K562 (cell line): ENCODE data around the gene CDC42BPB. TPM values are rescaled to one million over a fixed set of nuclear protein-coding genes. Genes with fewer than 3 reads are reported as not detected.

ENCODE experiments used
- ATAC-seq: fragments of 200-7000 bp; cut with Tn5 transposase; 3 replicates; pipeline ENCODE4 v1.9.1; 2020; ENCODE audit warnings: moderate library complexity
- BruUV-seq: library from RNA; stranded (reverse); fragments of 400-500 nt; replicated peaks from 2 replicates; lab custom pipeline; 2021; lab: Mats Ljungman, UMichigan
- CTCF ChIA-PET: fragments of 300-600 bp; formaldehyde crosslinking; extraction: SDS; loops from one replicate; lab custom pipeline; 2021; ENCODE audit warnings: low intra/inter-chr PET ratio; lab: Yijun Ruan, JAX
- POLR2A ChIA-PET: fragments of 300-600, 350-650 bp; sonication (Branson Sonifier 250); formaldehyde crosslinking; extraction: SDS; loops from one replicate; lab custom pipeline; 2021; ENCODE audit warnings: antibody characterized with exemption, inconsistent platforms; lab: Yijun Ruan, JAX
- DNase-seq, 4 experiments: peaks; one replicate each; pipeline versions ENCODE4 v3.0.0 to v3.0.0-alpha.2; 2011 to 2018; ENCODE audit warnings: low spot score in 3 of 4, mixed read lengths in 3 of 4; ENCODE audit errors: extremely low read depth in 1 of 4
- FAIRE-seq: peaks from 2 replicates; lab custom pipeline; 2011; peaks lifted over from hg19 to GRCh38; lab: Jason Lieb, UNC
- H2AFZ ChIP-seq: 2 replicates; pipeline ENCODE4 v1.6.0; 2011; ENCODE audit warnings: low read depth, low read length, control low read depth, inconsistent platforms
- H3K27ac ChIP-seq: fragments of 200-600 bp; 3 replicates; pipeline ENCODE4 v1.8.0; 2011; ENCODE audit warnings: low read depth, mild to moderate bottlenecking, control low read depth, inconsistent platforms, low read length, moderate library complexity, mixed read lengths; ENCODE audit errors: extremely low read depth
- H3K27me3 ChIP-seq, 2 experiments: fragments of 300-600 bp in 1 of 2; 2 replicates in 1 of 2; 3 replicates in 1 of 2; pipeline versions ENCODE4 v1.6.0 to v1.8.0; 2011; ENCODE audit warnings: inconsistent platforms in 2 of 2, low read length in 2 of 2, mild to moderate bottlenecking in 1 of 2, mixed read lengths in 1 of 2, moderate library complexity in 1 of 2; ENCODE audit not compliant: control insufficient read depth in 2 of 2, insufficient read depth in 2 of 2
- H3K36me3 ChIP-seq: fragments of 300-600 bp; 3 replicates; pipeline ENCODE4 v1.8.0; 2011; ENCODE audit warnings: mild to moderate bottlenecking, low read length, inconsistent platforms; ENCODE audit not compliant: control insufficient read depth, insufficient read depth
- H3K4me1 ChIP-seq, 2 experiments: fragments of 200-600 bp in 1 of 2; replicated peaks in 1 of 2; 2 replicates in 1 of 2; 3 replicates in 1 of 2; pipeline versions ENCODE4 v1.5.1 to v1.8.0; 2011; ENCODE audit warnings: inconsistent platforms in 2 of 2, low read length in 2 of 2, mild to moderate bottlenecking in 1 of 2, mixed read lengths in 1 of 2, moderate library complexity in 1 of 2; ENCODE audit not compliant: control insufficient read depth in 2 of 2, insufficient read depth in 2 of 2
- H3K4me2 ChIP-seq: 2 replicates; pipeline ENCODE4 v1.6.1; 2011; ENCODE audit warnings: low read length, control low read depth, inconsistent platforms, mixed read lengths; ENCODE audit not compliant: insufficient read depth
- H3K4me3 ChIP-seq: fragments of 200-600 bp; sonication (generic), shearing (Covaris generic); 2 replicates; pipeline ENCODE4 v1.5.1; 2016; ENCODE audit warnings: control low read depth, inconsistent platforms
- H3K79me2 ChIP-seq: fragments of 200-600 bp; 3 replicates; pipeline ENCODE4 v1.8.0; 2011; ENCODE audit warnings: low read length, inconsistent platforms; ENCODE audit not compliant: control insufficient read depth, insufficient read depth
- H3K9ac ChIP-seq, 2 experiments: 2 replicates each; pipeline versions ENCODE4 v1.6.0 to v1.6.1; 2011; ENCODE audit warnings: low read depth in 2 of 2, low read length in 2 of 2, control low read depth in 1 of 2, inconsistent platforms in 1 of 2, mild to moderate bottlenecking in 1 of 2, mixed read lengths in 1 of 2; ENCODE audit not compliant: insufficient read depth in 1 of 2
- H3K9me1 ChIP-seq: one replicate; pipeline ENCODE4 v1.6.0; 2011; ENCODE audit warnings: inconsistent platforms, mild to moderate bottlenecking, low read length, moderate library complexity; ENCODE audit not compliant: control insufficient read depth, insufficient read depth
- H3K9me3 ChIP-seq: replicated peaks from 2 replicates; pipeline ENCODE4 v1.5.1; 2011; ENCODE audit warnings: low read depth, low read length, inconsistent platforms; ENCODE audit not compliant: control insufficient read depth, insufficient read depth
- H4K20me1 ChIP-seq: replicated peaks from 2 replicates; pipeline ENCODE4 v1.6.1; 2011; ENCODE audit warnings: low read length, inconsistent platforms, mixed read lengths; ENCODE audit not compliant: control insufficient read depth, insufficient read depth
- SIX5 ChIP-seq, 2 experiments: IDR thresholded peaks; 2 replicates each; pipeline ENCODE4 v1.6.1; 2011; ENCODE audit warnings: low read length in 2 of 2, borderline replicate concordance in 1 of 2, low read depth in 1 of 2, mild to moderate bottlenecking in 1 of 2, moderate library complexity in 1 of 2; ENCODE audit not compliant: insufficient read depth in 1 of 2
- SPI1 ChIP-seq: IDR thresholded peaks from 2 replicates; pipeline ENCODE4 v1.6.1; 2011; ENCODE audit warnings: low read depth, low read length, control low read depth, borderline replicate concordance
- WGBS: fragments of 100-300 bp; shearing (Covaris generic); methylation state at CpG from one replicate; pipeline ENCODE4 v1.1.6; 2016; ENCODE audit warnings: low coverage, mixed read lengths; ENCODE audit not compliant: insufficient coverage; ENCODE audit errors: missing lambda C conversion rate; 5-methylcytosine and 5-hydroxymethylcytosine counted together
- in situ Hi-C: fragments of 300-500 bp; cut with MboI; formaldehyde crosslinking; loops from 4 replicates; pipeline ENCODE4 v1.15.0; 2018; ENCODE audit warnings: inconsistent platforms, mixed read lengths
- intact Hi-C: fragments of 100-400 bp; cut with micrococcal nuclease; formaldehyde crosslinking; loops from 2 replicates; pipeline ENCODE4 v1.14.2; 2022
- polyA plus RNA-seq, 8 experiments: library from polyadenylated mRNA; depleted of rRNA in 4 of 8; stranded (reverse) in 5 of 8; unstranded in 3 of 8; fragments of >200 nt; fragmentation: Nextera tagmentation in 2 of 8; fragmentation: Illumina TruSeq in 1 of 8; extraction: Ambion mirVana in 2 of 8; extraction: Trizol in 1 of 8; gene quantifications; 2 replicates each; pipeline versions ENCODE4 v1.2.1 to v1.2.3, GENCODE V29; 2011 to 2014; ENCODE audit warnings: inconsistent platforms in 1 of 8, missing spikeins in 1 of 8
- total RNA-seq, 7 experiments: library from RNA; depleted of rRNA in 6 of 7; stranded (reverse); fragments of >200 nt in 6 of 7; fragmentation: Illumina TruSeq in 2 of 7; extraction: Trizol in 2 of 7; gene quantifications; 2 replicates each; pipeline versions ENCODE4 v1.2.1 to v1.2.3, GENCODE V29; 2011 to 2021; ENCODE audit warnings: low replicate concordance in 1 of 7

The CDC42BPB gene
- total and polyA plus RNA-seq, 9 of the 15 experiments (the other 6 are each of a cell fraction or from before 2014, with no cell fraction given) = 0.07 to 24.3 (median 12.6) TPM

DNA sequence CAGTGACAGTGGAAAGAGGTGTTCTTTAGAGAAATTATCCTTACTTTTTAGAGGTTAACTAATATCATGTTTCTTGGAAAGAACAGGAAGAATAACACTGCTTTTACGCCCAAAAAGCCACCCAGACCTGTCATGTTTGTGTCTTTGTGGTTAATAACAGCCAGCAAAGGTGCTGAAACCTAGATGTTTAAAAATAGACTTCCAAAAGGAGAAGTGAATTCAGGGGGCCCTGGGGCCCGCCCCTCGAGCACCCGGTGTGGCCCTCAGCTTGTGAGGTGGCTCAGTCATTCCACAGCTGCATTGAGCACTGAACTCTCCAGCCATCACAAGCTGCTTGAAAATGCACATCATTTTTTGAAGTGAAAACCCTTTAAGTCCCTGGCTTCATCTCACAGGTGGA is 155.7 kb downstream of the CDC42BPB start:
- Histone ChIP-seq H3K4me2 (no peak overlapping the region), H3K9ac (0 out of 4 replicates have a peak overlapping the region, but pooled peaks of 1 of the 2 experiments have one; percentile 48), H3K27me3 (no peaks in the 10 kb centered on the region), H2AFZ (no peak overlapping the region), H3K36me3 (peaks cover 14% of the 10 kb centered on the region; the same call in 1 of the 3 replicates), H3K79me2 (no peaks in the 10 kb centered on the region), H3K4me1 (peaks cover 0 to 5% of the 10 kb centered on the region in 2 experiments; a peak in 2 of 5 replicates)
- no peak for FAIRE-seq
- intact Hi-C loops (no loop called here), in situ Hi-C loops (loop anchor here (25.0 kb wide), 1 partner anchor 389 kb away; the partner anchor contains the start of gene ANKRD9)
- 52% methylated on average over 4 of the region's 4 CpGs for WGBS
- CTCF ChIA-PET = no interaction called here
- TF ChIP-seq SIX5 (IDR thresholded peaks at IDR 0.05; ENCODE audit: borderline replicate concordance in 1 of 2, insufficient read depth in 1 of 2, low read depth in 1 of 2, low read length in 2 of 2) (no peak), SPI1 (peak; percentile 66)
- TF ChIP-seq, all 486 proteins: peak for 1
- H4K20me1 ChIP-seq = no peaks in the 10 kb centered on the region
- no TSS peak for BruUV-seq
- no peak for DNase-seq
- H3K27ac ChIP-seq = no peak overlapping the region
- no peaks in the 10 kb centered on the region for H3K9me3 ChIP-seq
- no peak for ATAC-seq
- POLR2A ChIA-PET = interaction anchor here (0.6 kb wide), 1 partner anchor 55 kb away, joined by 4 read pairs; no protein-coding TSS in a partner anchor
- no peaks in the 10 kb centered on the region for H3K9me1 ChIP-seq
- no peak overlapping the region for H3K4me3 ChIP-seq
